Activated effector memory CD4-positive, alpha-beta T cell treated with Interleukin-2 at 50 U/mL for 16 hours (primary cell): ENCODE data around the gene ZDHHC14.

Experiments
- DNase-seq: peaks from one replicate; pipeline ENCODE4 v3.0.0-alpha.2; 2020

ZDHHC14 gene

GRCh38 chr6:157520596-157521361 lies 139.8 kb downstream of the ZDHHC14 start:
- DNase-seq = no peak

DNA sequence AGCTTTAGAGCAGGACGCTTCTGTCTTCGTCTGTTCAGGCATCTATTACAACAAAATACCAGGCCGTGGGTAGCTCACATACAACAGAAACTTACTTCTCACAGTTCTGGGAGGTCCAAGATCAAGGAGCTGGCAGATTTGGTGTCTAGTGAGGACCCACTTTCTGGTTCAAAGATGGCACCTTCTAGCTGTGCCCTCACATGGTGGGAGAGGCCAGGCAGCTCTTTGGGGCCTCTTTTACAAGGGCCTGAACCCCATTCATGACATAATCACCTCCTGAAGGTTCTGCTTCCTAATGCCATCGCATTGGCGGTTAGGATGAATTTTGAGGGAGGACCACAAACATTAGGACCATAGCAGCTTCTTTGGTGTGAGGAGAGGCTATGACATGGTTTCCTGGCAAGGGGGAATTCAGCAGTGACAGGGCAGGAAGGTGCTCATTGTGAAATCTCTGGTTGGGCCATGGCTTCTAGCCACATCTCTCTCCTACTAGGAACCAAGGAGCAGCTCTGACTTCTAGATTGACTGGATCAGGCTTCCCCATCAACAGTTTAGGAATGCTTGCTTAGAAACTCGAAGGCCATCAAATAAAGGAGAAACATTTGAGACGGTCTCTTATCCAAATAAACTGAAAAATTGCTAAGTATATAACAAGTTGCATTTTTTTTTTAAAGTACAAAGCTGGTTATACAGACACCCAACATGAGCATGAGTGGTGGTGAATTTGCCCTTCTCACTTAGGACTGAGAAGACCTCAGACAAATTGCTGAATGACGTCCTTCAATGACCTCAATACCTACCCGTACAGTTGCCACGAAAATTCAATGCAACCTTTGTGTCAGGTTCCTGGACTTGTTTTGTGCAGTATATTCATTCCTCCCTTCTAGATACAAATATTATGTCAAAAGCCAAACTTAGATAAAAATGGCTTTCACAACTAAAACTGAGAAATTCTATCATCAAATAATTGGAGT lies 140.7 kb downstream of the ZDHHC14 start:
- no peak for DNase-seq

- DNase-seq = no peak
Measured at GRCh38 chr6:157522472-157522871, 141.5 kb downstream of the ZDHHC14 start.

GRCh38 chr6:157524735-157525134 lies 143.7 kb downstream of the ZDHHC14 start:
- DNase-seq = no peak

- DNase-seq = no peak
Measured at GRCh38 chr6:157525292-157525889, 144.4 kb downstream of the ZDHHC14 start.

DNA sequence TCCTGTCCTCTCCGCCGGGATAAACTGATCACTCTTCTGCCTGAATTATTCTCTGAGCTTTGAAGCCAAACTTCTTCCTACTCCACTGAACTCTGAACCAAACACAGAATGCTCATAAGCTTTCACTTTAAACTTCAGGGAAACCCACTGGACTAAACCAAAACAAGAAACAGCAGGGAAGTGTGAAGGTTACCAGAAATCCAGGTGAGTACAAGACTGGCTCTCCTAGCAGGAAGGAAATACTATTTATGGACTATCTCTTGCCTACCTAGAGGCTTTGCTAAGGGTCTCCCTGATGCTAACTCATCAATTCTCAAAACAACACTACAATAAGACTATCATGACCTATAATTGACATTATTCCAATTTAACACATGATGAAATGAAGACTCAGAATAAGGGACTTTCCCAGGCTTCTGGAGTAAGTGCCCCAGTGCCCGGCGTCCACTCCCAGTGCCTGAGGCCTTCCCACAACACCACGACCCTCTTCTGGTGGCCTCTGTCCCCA lies 145.0 kb downstream of the ZDHHC14 start:
- DNase-seq = no peak

DNA sequence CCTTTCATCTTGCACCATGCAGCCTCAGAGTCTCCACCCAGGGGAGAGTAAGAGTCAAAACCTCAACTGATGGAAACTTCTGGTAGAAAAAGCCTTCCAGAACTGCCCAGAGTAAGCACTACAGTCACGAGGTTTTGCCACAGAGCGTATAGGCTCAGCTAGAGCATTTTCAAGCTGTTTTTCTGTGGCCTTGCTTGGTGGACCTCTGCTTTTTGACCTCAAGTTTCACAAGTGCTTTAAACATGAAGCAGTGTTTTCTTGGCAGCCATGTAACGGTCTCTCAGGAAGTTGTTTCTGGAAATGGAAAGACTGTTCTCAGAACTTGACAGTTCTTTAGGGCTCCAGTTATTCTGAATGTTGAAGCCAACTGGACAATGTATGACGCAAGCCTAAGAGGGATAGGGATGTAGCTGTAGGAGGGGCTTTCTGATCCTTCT lies 146.5 kb downstream of the ZDHHC14 start:
- no peak for DNase-seq

DNA sequence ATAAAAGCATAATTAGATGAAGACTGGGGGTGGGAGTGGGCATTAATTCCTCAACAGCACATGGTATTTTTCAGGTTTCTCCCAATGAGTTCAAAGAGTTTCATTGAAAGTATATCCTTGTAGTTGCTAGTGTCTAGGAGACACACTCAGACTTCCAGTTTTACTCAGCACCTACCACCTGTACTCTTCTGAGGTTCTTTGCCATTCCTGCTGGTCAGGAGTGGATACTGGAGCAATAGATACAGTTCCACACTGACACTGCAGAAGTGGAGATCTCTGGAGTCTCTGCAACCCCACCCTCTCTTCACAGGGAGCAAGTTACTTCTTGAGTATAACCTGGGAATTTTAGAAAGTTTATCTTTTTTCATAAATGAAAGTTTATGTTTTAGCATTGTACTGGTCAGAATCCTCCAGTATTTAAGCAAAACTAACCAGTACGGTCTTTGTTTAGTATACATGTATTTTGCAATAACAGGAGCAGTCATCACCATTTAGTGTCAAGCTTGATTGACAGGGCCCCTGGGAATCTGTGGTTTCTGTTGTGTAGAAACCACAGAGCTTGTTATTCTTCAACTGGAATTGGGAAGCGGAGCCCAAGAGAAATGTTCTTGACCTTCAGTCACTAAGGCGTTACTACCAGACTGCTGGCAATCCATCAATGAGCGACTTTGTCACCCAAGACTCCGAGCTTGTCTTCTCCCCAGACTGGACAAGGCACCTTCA lies 148.1 kb downstream of the ZDHHC14 start:
- no peak for DNase-seq

- no peak for DNase-seq
Measured at GRCh38 chr6:157529654-157530039, 148.7 kb downstream of the ZDHHC14 start.

GRCh38 chr6:157530126-157530525 lies 149.1 kb downstream of the ZDHHC14 start:
- no peak for DNase-seq

- no peak for DNase-seq
Measured at GRCh38 chr6:157530724-157531168, 149.8 kb downstream of the ZDHHC14 start.

DNA sequence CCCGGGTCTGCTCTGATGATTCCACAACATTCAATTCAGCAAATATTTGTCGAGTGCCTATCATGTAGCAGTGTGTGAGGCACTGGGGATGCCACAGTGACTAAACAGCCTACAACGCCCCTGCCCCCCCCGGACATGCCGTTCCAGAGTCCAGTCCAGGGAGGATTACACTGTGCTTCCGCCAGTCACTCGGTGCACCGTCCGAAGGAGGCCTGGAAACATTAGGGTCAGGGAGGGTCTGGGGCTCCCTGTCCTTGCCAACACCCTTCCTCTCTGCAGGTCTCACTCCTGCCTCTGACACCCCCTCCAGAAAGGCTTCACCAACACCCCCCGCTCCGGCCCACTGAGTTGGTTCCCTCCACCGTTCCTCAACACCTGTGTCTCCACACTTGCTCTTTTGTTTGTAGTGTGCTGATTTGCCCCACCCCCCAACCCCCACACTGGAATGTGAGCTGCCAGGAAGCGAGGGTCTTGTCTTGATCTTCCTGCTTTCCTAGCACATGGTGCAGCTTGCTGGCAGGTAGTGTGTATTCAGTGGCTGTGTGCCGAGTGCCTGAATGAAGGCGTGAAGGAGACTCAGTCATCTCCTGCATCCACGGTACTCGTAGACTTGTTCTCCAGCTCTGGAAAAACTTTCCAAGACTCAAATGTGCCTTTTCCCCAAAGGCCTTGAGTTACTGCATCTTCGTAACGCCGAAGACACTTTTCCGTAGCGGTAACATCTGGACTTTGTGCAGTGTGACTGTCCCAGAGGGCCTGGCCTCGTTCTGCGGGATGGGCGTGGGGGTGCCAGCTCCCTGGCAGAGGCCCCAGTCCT lies 150.4 kb downstream of the ZDHHC14 start:
- no peak for DNase-seq

GRCh38 chr6:157531986-157532365 lies 151.0 kb downstream of the ZDHHC14 start:
- DNase-seq = no peak

GRCh38 chr6:157533048-157533871 lies 152.3 kb downstream of the ZDHHC14 start:
- no peak for DNase-seq

DNA sequence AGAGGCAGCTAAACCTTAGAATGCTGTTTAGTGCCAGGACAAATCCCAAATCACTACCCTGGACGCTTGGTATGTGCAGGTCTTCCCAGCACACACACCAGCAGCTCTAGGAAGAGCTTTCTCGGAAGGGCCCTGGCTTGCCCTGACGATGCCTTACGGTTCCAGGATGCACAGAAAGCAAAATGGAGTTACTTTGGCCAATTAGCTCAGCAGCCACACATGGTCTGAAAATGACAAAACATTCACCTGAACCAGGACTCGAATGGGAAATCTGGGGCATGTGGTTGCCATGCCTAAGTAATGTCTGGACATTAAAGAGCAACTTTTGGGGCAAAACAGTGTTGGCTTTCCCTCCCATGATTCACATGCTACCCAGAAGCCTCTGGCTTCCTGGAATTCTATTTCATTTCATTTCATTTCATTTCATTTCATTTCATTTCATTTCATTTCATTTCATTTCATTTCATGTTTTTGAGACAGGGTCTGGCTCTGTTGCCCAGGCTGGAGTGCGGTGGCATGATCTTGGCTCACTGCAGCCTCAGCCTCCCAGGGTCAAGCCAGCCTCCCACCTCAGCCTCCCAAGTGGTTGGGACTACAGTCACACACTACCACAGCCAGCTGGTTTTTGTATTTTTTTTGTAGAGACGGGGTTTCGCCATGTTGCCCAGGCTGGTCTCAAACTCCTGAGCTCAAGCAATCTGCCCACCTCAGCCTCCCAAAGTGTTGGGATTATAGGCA lies 153.3 kb downstream of the ZDHHC14 start:
- no peak for DNase-seq

DNA sequence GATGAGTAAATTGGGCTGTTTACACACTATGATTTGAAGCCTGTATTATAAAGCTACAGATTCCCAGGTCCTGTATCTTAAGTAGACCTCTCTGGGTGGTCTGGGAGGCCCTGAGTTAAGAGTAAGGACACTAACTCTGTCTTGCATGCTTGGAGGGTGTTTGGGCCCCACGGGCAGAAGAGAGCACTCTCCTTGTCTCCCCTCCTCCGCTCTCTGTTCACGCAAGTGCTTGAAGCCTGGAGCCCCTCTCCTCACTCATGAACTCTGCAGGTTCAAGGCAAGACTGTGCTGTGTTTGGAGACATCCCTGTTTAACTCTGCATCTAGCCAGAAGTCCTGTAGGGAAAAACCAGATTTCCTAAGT lies 154.0 kb downstream of the ZDHHC14 start:
- no peak for DNase-seq

DNA sequence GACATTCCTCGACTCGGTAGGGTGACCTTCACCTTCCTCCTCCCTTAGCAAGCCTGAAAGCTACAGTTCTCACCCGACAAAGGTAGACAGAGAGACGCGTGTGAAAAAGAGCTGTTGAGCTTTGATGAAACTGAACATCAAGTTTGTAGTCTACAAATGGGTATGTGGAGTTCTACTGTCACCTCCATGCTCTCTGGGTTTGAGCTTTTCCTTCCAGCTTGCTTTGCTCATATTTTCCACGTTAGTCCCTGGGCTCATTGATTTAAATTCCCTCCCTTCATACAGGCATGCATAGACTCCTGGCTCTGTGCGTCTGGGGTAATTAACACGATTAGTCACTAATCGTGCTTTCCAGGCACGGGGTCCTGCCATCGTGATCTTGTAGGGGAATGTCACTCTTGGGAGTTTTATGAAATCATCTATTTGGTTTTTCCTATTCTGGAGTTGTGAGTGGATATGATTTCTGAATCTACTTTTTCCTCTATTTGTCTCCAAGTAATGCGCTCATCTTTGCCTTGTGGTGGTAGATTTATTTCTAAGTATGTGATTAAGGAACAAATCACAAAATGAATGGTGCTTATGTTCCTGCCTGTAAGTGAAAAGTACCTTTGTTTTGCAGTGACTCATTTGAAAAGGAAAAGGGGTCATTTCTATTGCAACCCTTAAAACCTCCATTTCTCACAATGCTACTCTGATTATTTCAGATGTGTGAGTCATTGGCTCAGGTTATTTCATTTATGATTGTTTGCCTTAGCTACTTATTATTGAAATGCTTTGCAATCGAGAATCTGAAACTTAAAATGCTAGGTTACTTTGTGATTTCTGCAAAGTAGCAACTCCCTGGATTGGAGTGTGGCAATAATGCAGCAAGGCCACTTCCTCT lies 154.6 kb downstream of the ZDHHC14 start:
- no peak for DNase-seq

- DNase-seq = no peak
Measured at GRCh38 chr6:157536223-157536545, 155.2 kb downstream of the ZDHHC14 start.

DNA sequence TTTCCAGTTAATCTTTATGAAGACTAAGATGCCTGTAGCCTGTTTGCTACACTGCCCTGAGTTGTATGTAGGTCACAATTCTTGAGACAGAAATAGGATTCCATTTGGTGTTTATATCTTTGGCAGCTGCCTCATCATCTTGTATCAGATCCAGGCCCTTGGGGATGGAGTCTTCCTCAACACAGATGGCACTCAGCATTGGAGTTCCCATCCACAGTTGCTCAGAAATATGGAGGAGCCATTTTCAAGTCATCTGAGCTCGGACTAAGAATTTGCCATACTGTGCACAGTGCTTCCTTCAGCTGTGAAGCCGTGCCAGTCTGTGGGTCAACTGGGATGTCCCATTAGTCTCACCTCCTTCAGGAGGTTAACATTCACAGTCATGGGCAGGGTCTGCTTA lies 156.6 kb downstream of the ZDHHC14 start:
- no peak for DNase-seq
